A549 (cell line): ENCODE results near the gene TGDS. TPM values are rescaled to one million over a fixed set of nuclear protein-coding genes. Genes with fewer than 3 reads are reported as not detected.

ENCODE experiments used
- ATAC-seq, 2 experiments: fragments of 200-7000 bp in 1 of 2; fragments of >200 bp in 1 of 2; cut with Nextera tagmentation in 1 of 2; cut with Tn5 transposase in 1 of 2; 3 replicates each; pipeline versions ENCODE4 v1.8.0 to v1.9.1; 2018 to 2020; ENCODE audit warnings: mild to moderate bottlenecking in 1 of 2, moderate library complexity in 1 of 2
- CTCF ChIA-PET: fragments of 300-600 bp; sonication (Branson Sonifier 250); formaldehyde crosslinking; extraction: SDS; loops from one replicate; lab custom pipeline; 2021; ENCODE audit warnings: antibody characterized with exemption, inconsistent platforms; lab: Yijun Ruan, JAX
- POLR2A ChIA-PET: fragments of 350-600 bp; formaldehyde crosslinking; extraction: SDS; loops from one replicate; lab custom pipeline; 2021; ENCODE audit warnings: antibody characterized with exemption, inconsistent platforms; lab: Yijun Ruan, JAX
- DNase-seq, 2 experiments: peaks; one replicate each; pipeline versions ENCODE4 v3.0.0 to v3.0.0-alpha.2; 2011 to 2016; ENCODE audit warnings: low read depth in 1 of 2, low spot score in 1 of 2
- FAIRE-seq: peaks from 2 replicates; lab custom pipeline; 2011; peaks lifted over from hg19 to GRCh38; lab: Jason Lieb, UNC
- H3K27ac ChIP-seq, 2 experiments: fragments of >200 bp; sonication (Bioruptor Twin); formaldehyde crosslinking; 3 replicates each; pipeline ENCODE4 v1.5.1; 2016 to 2017
- H3K4me1 ChIP-seq: fragments of >200 bp; sonication (Bioruptor Twin); formaldehyde crosslinking; 3 replicates; pipeline ENCODE4 v1.6.1; 2016
- H3K4me2 ChIP-seq: fragments of >200 bp; sonication (Bioruptor Twin); formaldehyde crosslinking; 3 replicates; pipeline ENCODE4 v1.6.1; 2016
- H3K4me3 ChIP-seq: fragments of >200 bp; sonication (Bioruptor Twin); formaldehyde crosslinking; 3 replicates; pipeline ENCODE4 v1.5.1; 2016
- H3K9me3 ChIP-seq: fragments of >200 bp; sonication (Bioruptor Twin); formaldehyde crosslinking; 3 replicates; pipeline ENCODE4 v1.6.1; 2016
- BHLHE40 ChIP-seq: IDR thresholded peaks from 2 replicates; pipeline ENCODE4 v1.6.1; 2012; ENCODE audit warnings: low read depth, low read length, inconsistent platforms
- CBX2 ChIP-seq: fragments of 200-600 bp; sonication (generic); IDR thresholded peaks from 2 replicates; pipeline ENCODE4 v1.6.1; 2016; ENCODE audit warnings: low read depth, mild to moderate bottlenecking, borderline replicate concordance
- CHD4 ChIP-seq: fragments of 200-600 bp; sonication (generic); IDR thresholded peaks from 2 replicates; pipeline ENCODE4 v1.6.1; 2016; ENCODE audit warnings: antibody characterized with exemption, mild to moderate bottlenecking, borderline replicate concordance
- CTCF ChIP-seq: fragments of >200 bp; sonication (Bioruptor Twin); formaldehyde crosslinking; IDR thresholded peaks from 3 replicates; pipeline ENCODE4 v1.5.1; 2016
- E2F6 ChIP-seq: IDR thresholded peaks from 2 replicates; pipeline ENCODE4 v1.6.1; 2012; ENCODE audit warnings: low read depth, borderline replicate concordance
- EHF ChIP-seq: fragments of 250-450 bp; sonication (Bioruptor Pico); IDR thresholded peaks from 2 replicates; pipeline ENCODE4 v1.5.0; 2020; ENCODE audit warnings: mild to moderate bottlenecking
- FOSL2 ChIP-seq, 2 experiments: fragments of 450-650 bp in 1 of 2; fragments of >200 bp in 1 of 2; sonication (Bioruptor Twin) in 1 of 2; formaldehyde crosslinking; IDR thresholded peaks; 2 replicates each; pipeline versions ENCODE4 v1.5.0 to v1.6.1; 2016 to 2020; ENCODE audit warnings: mild to moderate bottlenecking in 1 of 2, moderate library complexity in 1 of 2
- GATA3 ChIP-seq: IDR thresholded peaks from 2 replicates; pipeline ENCODE4 v1.6.1; 2012; ENCODE audit warnings: borderline replicate concordance
- HOXB13 ChIP-seq: fragments of 250-450 bp; sonication (Bioruptor Pico); IDR thresholded peaks from 2 replicates; pipeline ENCODE4 v1.5.0; 2020; ENCODE audit warnings: low read depth, mild to moderate bottlenecking, moderate library complexity
- JUN ChIP-seq, 2 experiments: fragments of >200 bp; sonication (Bioruptor Twin); formaldehyde crosslinking; IDR thresholded peaks; 2 replicates in 1 of 2; 3 replicates in 1 of 2; pipeline ENCODE4 v1.6.1; 2016 to 2017
- KDM5A ChIP-seq: fragments of 200-600 bp; sonication (generic); IDR thresholded peaks from 2 replicates; pipeline ENCODE4 v1.6.1; 2016; ENCODE audit warnings: antibody characterized with exemption, mild to moderate bottlenecking
- MAFK ChIP-seq: fragments of 450-650 bp; IDR thresholded peaks from 2 replicates; pipeline ENCODE4 v1.6.1; 2014; ENCODE audit not compliant: partially characterized antibody
- MAX ChIP-seq: IDR thresholded peaks from 2 replicates; pipeline ENCODE4 v1.6.1; 2012
- PBX3 ChIP-seq: IDR thresholded peaks from 2 replicates; pipeline ENCODE4 v1.6.1; 2012
- POLR2A ChIP-seq: IDR thresholded peaks from 2 replicates; pipeline ENCODE4 v1.6.1; 2012; ENCODE audit warnings: mild to moderate bottlenecking, low read length
- POLR2AphosphoS2 ChIP-seq: conservative IDR thresholded peaks from 2 replicates; pipeline ENCODE4 v1.6.1; 2012; ENCODE audit warnings: low read length, improper control_type of control experiment, inconsistent platforms
- RAD21 ChIP-seq, 2 experiments: fragments of >200 bp in 1 of 2; sonication (Bioruptor Twin) in 1 of 2; formaldehyde crosslinking in 1 of 2; IDR thresholded peaks in 1 of 2; conservative IDR thresholded peaks in 1 of 2; 2 replicates in 1 of 2; 3 replicates in 1 of 2; pipeline ENCODE4 v1.6.1; 2012 to 2018; ENCODE audit warnings: inconsistent platforms in 1 of 2
- RARB ChIP-seq: fragments of 250-450 bp; sonication (Bioruptor Pico); IDR thresholded peaks from 2 replicates; pipeline ENCODE4 v1.8.0; 2021; ENCODE audit warnings: mild to moderate bottlenecking, moderate library complexity
- REST ChIP-seq: fragments of 200-600 bp; sonication (generic); IDR thresholded peaks from 2 replicates; pipeline ENCODE4 v1.6.1; 2016; ENCODE audit warnings: antibody characterized with exemption, mild to moderate bottlenecking, moderate library complexity
- SMC3 ChIP-seq: fragments of >200 bp; sonication (Bioruptor Twin); formaldehyde crosslinking; IDR thresholded peaks from 3 replicates; pipeline ENCODE4 v1.6.1; 2018; ENCODE audit warnings: inconsistent platforms
- SREBF2 ChIP-seq: fragments of 450-650 bp; IDR thresholded peaks from 2 replicates; pipeline ENCODE4 v1.6.1; 2014; ENCODE audit warnings: mild to moderate bottlenecking, moderate library complexity
- TP53 ChIP-seq: fragments of 250-450 bp; sonication (Bioruptor Pico); IDR thresholded peaks from 2 replicates; pipeline ENCODE4 v1.5.0; 2021; ENCODE audit warnings: mild to moderate bottlenecking, moderate library complexity
- ZC3H11A ChIP-seq: fragments of 450-650 bp; IDR thresholded peaks from 2 replicates; pipeline ENCODE4 v1.6.1; 2014; ENCODE audit warnings: antibody characterized with exemption, mild to moderate bottlenecking
- ZFP36 ChIP-seq: fragments of 450-650 bp; IDR thresholded peaks from 2 replicates; pipeline ENCODE4 v1.6.1; 2014; ENCODE audit warnings: borderline replicate concordance; ENCODE audit not compliant: partially characterized antibody
- ZNF302 ChIP-seq: fragments of 250-450 bp; sonication (Bioruptor Pico); IDR thresholded peaks from 2 replicates; pipeline ENCODE4 v1.9.0; 2021; ENCODE audit warnings: inconsistent platforms, mild to moderate bottlenecking, moderate library complexity
- ZSCAN20 ChIP-seq: fragments of 250-450 bp; sonication (Bioruptor Pico); IDR thresholded peaks from 2 replicates; pipeline ENCODE4 v1.8.0; 2022; ENCODE audit warnings: mild to moderate bottlenecking, moderate library complexity
- WGBS: methylation state at CpG from one replicate; pipeline ENCODE4 v1.1.6; 2017; ENCODE audit errors: missing lambda C conversion rate; 5-methylcytosine and 5-hydroxymethylcytosine counted together
- polyA plus RNA-seq, 4 experiments: library from polyadenylated mRNA; depleted of rRNA in 3 of 4; stranded (reverse); fragments of >200 nt; fragmentation: RNase III in 1 of 4; extraction: RNeasy Plus Mini Kit Qiagen cat#74134 plus additional on column Dnase treatment in 1 of 4; gene quantifications; 2 replicates in 3 of 4; 3 replicates in 1 of 4; pipeline ENCODE4 v1.2.3, GENCODE V29; 2011 to 2017

The TGDS gene
- polyA plus RNA-seq, 2 of the 4 experiments (the other 2 are of a cell fraction) = 6.8 to 24.3 TPM

- 91% methylated on average over 3 of the region's 3 CpGs for WGBS
- DNase-seq = no peak
- ChIA-PET POLR2A (no interaction called here), CTCF (interaction anchor here (1.2 kb wide), 1 partner anchor 10 kb away, joined by 3 read pairs; no protein-coding TSS in a partner anchor)
- Histone ChIP-seq H3K9me3 (no peaks in the 10 kb centered on the region), H3K4me2 (no peak overlapping the region), H3K4me3 (no peak overlapping the region), H3K27ac (no peak overlapping the region), H3K4me1 (peaks cover 7% of the 10 kb centered on the region; the same call in 1 of the 3 replicates)
- no peak for TF ChIP-seq ZSCAN20 (CRISPR knock-in tag)
- TF ChIP-seq RARB (CRISPR knock-in tag) = no peak
- no peak for TF ChIP-seq ZC3H11A
- no peak for TF ChIP-seq GATA3
- TF ChIP-seq EHF (CRISPR knock-in tag) = no peak
- no peak for TF ChIP-seq TP53 (CRISPR knock-in tag)
- TF ChIP-seq SREBF2 = no peak
- no peak for TF ChIP-seq ZNF302 (CRISPR knock-in tag)
- no peak for TF ChIP-seq FOSL2 (IDR thresholded peaks at IDR 0.05)
- no peak for TF ChIP-seq FOSL2 (CRISPR knock-in tag; IDR thresholded peaks at IDR 0.05)
- TF ChIP-seq MAFK = no peak
- TF ChIP-seq RAD21 (conservative IDR thresholded peaks at IDR 0.05 in 1 of 2, IDR thresholded peaks at IDR 0.05 in 1 of 2) = no peak
- TF ChIP-seq JUN (IDR thresholded peaks at IDR 0.05) = no peak
- TF ChIP-seq POLR2AphosphoS2 = no peak
- TF ChIP-seq KDM5A = no peak
- TF ChIP-seq E2F6 = no peak
- TF ChIP-seq ZFP36 = no peak
- no peak for FAIRE-seq
- ATAC-seq = no peak
Observed at GRCh38 chr13:94607939-94608338, 12.0 kb upstream of the TGDS start.

GRCh38 chr13:94607056-94607455 is 11.1 kb upstream of the TGDS start:
- WGBS = 95% methylated on average over 4 of the region's 4 CpGs
- no peak for DNase-seq
- no peak overlapping the region for H3K27ac ChIP-seq
- POLR2A ChIA-PET = no interaction called here
- peaks cover 10% of the 10 kb centered on the region; the same call in 1 of the 3 replicates for H3K4me1 ChIP-seq
- no peak overlapping the region for H3K4me3 ChIP-seq
- H3K9me3 ChIP-seq = no peaks in the 10 kb centered on the region
- no peak overlapping the region for H3K4me2 ChIP-seq
- no peak for ATAC-seq
- no peak for FAIRE-seq
- CTCF ChIA-PET = no interaction called here
- TF ChIP-seq PBX3 (no peak), REST (no peak)
- TF ChIP-seq, all 56 proteins: peak for 0

- H3K4me3 ChIP-seq = peak overlapping the region; percentile 92
- H3K27ac ChIP-seq = peak overlapping the region; percentile 98
- ChIA-PET POLR2A (interaction anchor here (0.7 to 2.7 kb wide), 3 partner anchors 10 to 53 kb away, joined by 3 to 16 read pairs (median 6); no protein-coding TSS in a partner anchor), CTCF (interaction anchor here (1.4 to 1.8 kb wide), 2 partner anchors 14 to 18 kb away, joined by 6 to 7 read pairs; no protein-coding TSS in a partner anchor)
- no peaks in the 10 kb centered on the region for H3K9me3 ChIP-seq
- DNase-seq (no peak), ATAC-seq (no peak), FAIRE-seq (no peak)
- peaks cover 10% of the 10 kb centered on the region; the same call in 1 of the 3 replicates for H3K4me1 ChIP-seq
- TF ChIP-seq HOXB13 (CRISPR knock-in tag) (no peak), SMC3 (no peak), BHLHE40 (no peak), POLR2A (no peak), CBX2 (no peak), FOSL2 (IDR thresholded peaks at IDR 0.05) (no peak), FOSL2 (CRISPR knock-in tag; IDR thresholded peaks at IDR 0.05) (no peak), SREBF2 (no peak), CTCF (no peak), CHD4 (no peak), MAX (no peak)
- peak overlapping the region; percentile 76 for H3K4me2 ChIP-seq
- 58% methylated on average over 1 of the region's 1 CpG for WGBS
Observed at GRCh38 chr13:94602467-94602866, 6.5 kb upstream of the TGDS start.
